HCT116 (cell line): ENCODE results near the gene SLC22A23. TPM values are rescaled to one million over a fixed set of nuclear protein-coding genes. Genes with fewer than 3 reads are reported as not detected.

Source experiments
- ATAC-seq: fragments of 200-7000 bp; cut with Tn5 transposase; 2 replicates; pipeline ENCODE4 v1.9.1; 2020; ENCODE audit warnings: mild to moderate bottlenecking, moderate library complexity
- BruUV-seq: library from RNA; stranded (reverse); fragments of 400-500 nt; replicated peaks from 2 replicates; lab custom pipeline; 2021; lab: Mats Ljungman, UMichigan
- CTCF ChIA-PET: fragments of 300-600 bp; sonication (Branson Sonifier 250); formaldehyde crosslinking; loops from one replicate; lab custom pipeline; 2021; ENCODE audit warnings: antibody characterized with exemption; lab: Charles Lee
- POLR2A ChIA-PET: fragments of 300-600, 350-600 bp; sonication (Branson Sonifier 250); formaldehyde crosslinking; loops from one replicate; lab custom pipeline; 2021; ENCODE audit warnings: antibody characterized with exemption; lab: Charles Lee
- RAD21 ChIA-PET, 2 experiments: fragments of 300-600 bp; sonication (Branson Sonifier 250); formaldehyde crosslinking; loops; one replicate each; lab custom pipeline; 2023; ENCODE audit warnings: low total read pairs in 2 of 2; ENCODE audit not compliant: uncharacterized antibody in 2 of 2, unreplicated experiment in 2 of 2, low non-redundant PET in 1 of 2; lab: Charles Lee
- DNase-seq: peaks from one replicate; pipeline ENCODE4 v3.0.0-alpha.2; 2010; ENCODE audit warnings: low read depth, low spot score
- H2AFZ ChIP-seq: fragments of 200-600 bp; shearing (Covaris generic), sonication (generic); 2 replicates; pipeline ENCODE4 v1.6.1; 2017; ENCODE audit warnings: low read depth, mixed run types, mixed read lengths, antibody characterized with exemption, low read length; ENCODE audit not compliant: poor library complexity, severe bottlenecking
- H3K27ac ChIP-seq: 2 replicates; pipeline ENCODE4 v1.5.1; 2012; ENCODE audit warnings: low read depth, low read length
- H3K27me3 ChIP-seq: fragments of 200-600 bp; sonication (generic); 2 replicates; pipeline ENCODE4 v1.6.1; 2016; ENCODE audit warnings: mixed run types, low read length, mixed read lengths; ENCODE audit not compliant: insufficient read depth
- H3K36me3 ChIP-seq, 2 experiments: fragments of 200-500 bp in 1 of 2; fragments of 200-600 bp in 1 of 2; sonication (Bioruptor generic) in 1 of 2; sonication (generic) in 1 of 2; 2 replicates each; pipeline versions ENCODE4 v1.5.1 to v1.6.1; 2014 to 2016; ENCODE audit warnings: low read length in 2 of 2, inconsistent platforms in 1 of 2, mixed read lengths in 1 of 2, mixed run types in 1 of 2; ENCODE audit not compliant: insufficient read depth in 2 of 2, control insufficient read depth in 1 of 2
- H3K4me1 ChIP-seq, 2 experiments: fragments of 200-600 bp in 1 of 2; sonication (generic) in 1 of 2; 2 replicates each; pipeline versions ENCODE4 v1.5.1 to v1.6.1; 2012 to 2017; ENCODE audit warnings: low read length in 2 of 2, inconsistent platforms in 1 of 2, mild to moderate bottlenecking in 1 of 2, mixed read lengths in 1 of 2, mixed run types in 1 of 2, moderate library complexity in 1 of 2; ENCODE audit not compliant: insufficient read depth in 2 of 2, control insufficient read depth in 1 of 2
- H3K4me2 ChIP-seq: fragments of 200-600 bp; sonication (generic); 2 replicates; pipeline ENCODE4 v1.6.1; 2017; ENCODE audit warnings: mixed run types, low read length, mixed read lengths
- H3K4me3 ChIP-seq, 2 experiments: fragments of 200-600 bp in 1 of 2; sonication (generic) in 1 of 2; replicated peaks in 1 of 2; 2 replicates each; pipeline ENCODE4 v1.5.1; 2011 to 2016; ENCODE audit warnings: low read length in 2 of 2, control low read depth in 1 of 2, low read depth in 1 of 2, mild to moderate bottlenecking in 1 of 2, mixed read lengths in 1 of 2, mixed run types in 1 of 2
- H3K79me2 ChIP-seq: fragments of 200-600 bp; sonication (generic); 2 replicates; pipeline ENCODE4 v1.6.1; 2017; ENCODE audit warnings: mild to moderate bottlenecking, mixed run types, low read length, moderate library complexity, mixed read lengths; ENCODE audit not compliant: insufficient read depth
- H3K9ac ChIP-seq: fragments of 200-600 bp; sonication (generic); 2 replicates; pipeline ENCODE4 v1.6.1; 2016; ENCODE audit warnings: low read length, mixed read lengths
- H3K9me2 ChIP-seq: fragments of 200-600 bp; sonication (generic), shearing (Covaris generic); 2 replicates; pipeline ENCODE4 v1.6.1; 2017; ENCODE audit warnings: mixed run types, mild to moderate bottlenecking, moderate library complexity; ENCODE audit not compliant: insufficient read depth
- H3K9me3 ChIP-seq, 2 experiments: fragments of 200-500 bp in 1 of 2; fragments of 200-600 bp in 1 of 2; sonication (Bioruptor generic) in 1 of 2; sonication (generic) in 1 of 2; 2 replicates each; pipeline ENCODE4 v1.6.1; 2014 to 2017; ENCODE audit warnings: low read length in 2 of 2, mixed read lengths in 2 of 2, inconsistent platforms in 1 of 2, low read depth in 1 of 2, mild to moderate bottlenecking in 1 of 2, mixed run types in 1 of 2, moderate library complexity in 1 of 2; ENCODE audit not compliant: control insufficient read depth in 1 of 2, insufficient read depth in 1 of 2
- H4K20me1 ChIP-seq: fragments of 200-600 bp; sonication (generic), shearing (Covaris generic); 2 replicates; pipeline ENCODE4 v1.6.1; 2017; ENCODE audit warnings: mixed run types, mild to moderate bottlenecking, moderate library complexity; ENCODE audit not compliant: insufficient read depth
- ATF3 ChIP-seq: IDR thresholded peaks from 2 replicates; pipeline ENCODE4 v1.6.1; 2012
- CBX3 ChIP-seq: IDR thresholded peaks from 2 replicates; pipeline ENCODE4 v1.6.1; 2012; ENCODE audit warnings: low read depth
- CEBPB ChIP-seq: IDR thresholded peaks from 2 replicates; pipeline ENCODE4 v1.6.1; 2012; ENCODE audit warnings: low read depth
- EGR1 ChIP-seq: IDR thresholded peaks from 2 replicates; pipeline ENCODE4 v1.6.1; 2012; ENCODE audit warnings: low read depth
- ELF1 ChIP-seq: IDR thresholded peaks from 2 replicates; pipeline ENCODE4 v1.6.1; 2012; ENCODE audit warnings: low read depth, borderline replicate concordance
- EZH2phosphoT487 ChIP-seq: fragments of 200-600 bp; IDR thresholded peaks from 2 replicates; pipeline ENCODE4 v1.6.1; 2018; ENCODE audit warnings: antibody characterized with exemption, borderline replicate concordance
- FOSL1 ChIP-seq: IDR thresholded peaks from 2 replicates; pipeline ENCODE4 v1.6.1; 2012; ENCODE audit warnings: low read depth
- JUND ChIP-seq: IDR thresholded peaks from 2 replicates; pipeline ENCODE4 v1.6.1; 2012
- POLR2A ChIP-seq: IDR thresholded peaks from 2 replicates; pipeline ENCODE4 v1.7.0; 2011; ENCODE audit warnings: borderline replicate concordance; ENCODE audit not compliant: insufficient read depth, insufficient read length; ENCODE audit errors: extremely low read depth
- POLR2AphosphoS5 ChIP-seq: IDR thresholded peaks from 2 replicates; pipeline ENCODE4 v1.6.1; 2011; ENCODE audit warnings: mild to moderate bottlenecking, low read depth, low read length, moderate library complexity
- RAD21 ChIP-seq: IDR thresholded peaks from 2 replicates; pipeline ENCODE4 v1.6.1; 2012; ENCODE audit warnings: low read depth, mild to moderate bottlenecking
- SIN3A ChIP-seq: IDR thresholded peaks from 2 replicates; pipeline ENCODE4 v1.6.1; 2012; ENCODE audit warnings: low read depth
- SP1 ChIP-seq: IDR thresholded peaks from 2 replicates; pipeline ENCODE4 v1.6.1; 2012; ENCODE audit warnings: low read depth
- YY1 ChIP-seq: IDR thresholded peaks from 2 replicates; pipeline ENCODE4 v1.6.1; 2011; ENCODE audit warnings: low read length, low read depth, moderate library complexity, mild to moderate bottlenecking; ENCODE audit not compliant: insufficient replicate concordance; ENCODE audit errors: extremely low read depth
- ZBTB33 ChIP-seq: IDR thresholded peaks from 2 replicates; pipeline ENCODE4 v1.6.1; 2011; ENCODE audit warnings: mild to moderate bottlenecking, low read length, moderate library complexity; ENCODE audit not compliant: insufficient replicate concordance; ENCODE audit errors: extremely low read depth
- ZFX ChIP-seq: fragments of 450-650 bp; IDR thresholded peaks from 2 replicates; pipeline ENCODE4 v1.6.1; 2017
- ZNF274 ChIP-seq: fragments of 200-500 bp; sonication (Bioruptor generic); IDR thresholded peaks from 2 replicates; pipeline ENCODE4 v1.6.1; 2014; ENCODE audit warnings: mild to moderate bottlenecking, low read depth, low read length, inconsistent platforms
- intact Hi-C: fragments of 100-400 bp; cut with micrococcal nuclease; formaldehyde crosslinking; loops from 2 replicates; pipeline ENCODE4 v1.10.0; 2022
- total RNA-seq: library from RNA; stranded (reverse); gene quantifications from one replicate; pipeline ENCODE4 v1.2.1, GENCODE V29; 2021; ENCODE audit not compliant: unreplicated experiment
- TF ChIP-seq, protein P1 (sequence below), 3 experiments: fragments of 200-600 bp in 1 of 3; sonication (generic) in 1 of 3; IDR thresholded peaks in 2 of 3; conservative IDR thresholded peaks in 1 of 3; 2 replicates each; pipeline ENCODE4 v1.5.1; 2012 to 2017; ENCODE audit warnings: low read depth in 2 of 3, low read length in 2 of 3, antibody characterized with exemption in 1 of 3, borderline replicate concordance in 1 of 3, control low read depth in 1 of 3, mild to moderate bottlenecking in 1 of 3, mixed read lengths in 1 of 3, mixed run types in 1 of 3, moderate library complexity in 1 of 3; ENCODE audit not compliant: insufficient read depth in 1 of 3
- TF ChIP-seq, protein P2 (sequence below): IDR thresholded peaks from 2 replicates; pipeline ENCODE4 v1.6.1; 2012; ENCODE audit warnings: low read depth

Gene SLC22A23
- total RNA-seq, 1 experiment from 2014 or later = 11.5 TPM

GRCh38 chr6:3258720-3259490 lies 197.9 kb downstream of the SLC22A23 start, which contains the start of gene PSMG4:
PSMG4 (plus strand) TSS chr6:3258947; CDS start chr6:3259023, 76 bp downstream.
- no peak within 1 kb of the TSS for H2AFZ ChIP-seq
- ATAC-seq = peak; percentile 88
- POLR2A ChIA-PET = interaction anchor here (1.2 kb wide), 1 partner anchor 19 kb away, joined by 3 read pairs; no protein-coding TSS in a partner anchor
- TF ChIP-seq SIN3A (peak; percentile 66; the same call in 1 of the 2 replicates), CEBPB (no peak), JUND (no peak), YY1 (peak; percentile 83), FOSL1 (no peak), EZH2phosphoT487 (no peak), ZNF274 (no peak), ATF3 (no peak), EGR1 (no peak), POLR2A (peak; percentile 41), SP1 (peak; percentile 85), ZFX (peak; percentile 94), RAD21 (no peak), POLR2AphosphoS5 (peak; percentile 88), ZBTB33 (no peak), ELF1 (no peak), CBX3 (no peak)
- TF ChIP-seq, protein P1, sequence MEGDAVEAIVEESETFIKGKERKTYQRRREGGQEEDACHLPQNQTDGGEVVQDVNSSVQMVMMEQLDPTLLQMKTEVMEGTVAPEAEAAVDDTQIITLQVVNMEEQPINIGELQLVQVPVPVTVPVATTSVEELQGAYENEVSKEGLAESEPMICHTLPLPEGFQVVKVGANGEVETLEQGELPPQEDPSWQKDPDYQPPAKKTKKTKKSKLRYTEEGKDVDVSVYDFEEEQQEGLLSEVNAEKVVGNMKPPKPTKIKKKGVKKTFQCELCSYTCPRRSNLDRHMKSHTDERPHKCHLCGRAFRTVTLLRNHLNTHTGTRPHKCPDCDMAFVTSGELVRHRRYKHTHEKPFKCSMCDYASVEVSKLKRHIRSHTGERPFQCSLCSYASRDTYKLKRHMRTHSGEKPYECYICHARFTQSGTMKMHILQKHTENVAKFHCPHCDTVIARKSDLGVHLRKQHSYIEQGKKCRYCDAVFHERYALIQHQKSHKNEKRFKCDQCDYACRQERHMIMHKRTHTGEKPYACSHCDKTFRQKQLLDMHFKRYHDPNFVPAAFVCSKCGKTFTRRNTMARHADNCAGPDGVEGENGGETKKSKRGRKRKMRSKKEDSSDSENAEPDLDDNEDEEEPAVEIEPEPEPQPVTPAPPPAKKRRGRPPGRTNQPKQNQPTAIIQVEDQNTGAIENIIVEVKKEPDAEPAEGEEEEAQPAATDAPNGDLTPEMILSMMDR (IDR thresholded peaks at IDR 0.05 in 2 of 3, conservative IDR thresholded peaks at IDR 0.05 in 1 of 3; ENCODE audit: borderline replicate concordance in 1 of 3, insufficient read depth in 1 of 3, low read depth in 2 of 3, low read length in 2 of 3) = no peak
- TF ChIP-seq, protein P2, sequence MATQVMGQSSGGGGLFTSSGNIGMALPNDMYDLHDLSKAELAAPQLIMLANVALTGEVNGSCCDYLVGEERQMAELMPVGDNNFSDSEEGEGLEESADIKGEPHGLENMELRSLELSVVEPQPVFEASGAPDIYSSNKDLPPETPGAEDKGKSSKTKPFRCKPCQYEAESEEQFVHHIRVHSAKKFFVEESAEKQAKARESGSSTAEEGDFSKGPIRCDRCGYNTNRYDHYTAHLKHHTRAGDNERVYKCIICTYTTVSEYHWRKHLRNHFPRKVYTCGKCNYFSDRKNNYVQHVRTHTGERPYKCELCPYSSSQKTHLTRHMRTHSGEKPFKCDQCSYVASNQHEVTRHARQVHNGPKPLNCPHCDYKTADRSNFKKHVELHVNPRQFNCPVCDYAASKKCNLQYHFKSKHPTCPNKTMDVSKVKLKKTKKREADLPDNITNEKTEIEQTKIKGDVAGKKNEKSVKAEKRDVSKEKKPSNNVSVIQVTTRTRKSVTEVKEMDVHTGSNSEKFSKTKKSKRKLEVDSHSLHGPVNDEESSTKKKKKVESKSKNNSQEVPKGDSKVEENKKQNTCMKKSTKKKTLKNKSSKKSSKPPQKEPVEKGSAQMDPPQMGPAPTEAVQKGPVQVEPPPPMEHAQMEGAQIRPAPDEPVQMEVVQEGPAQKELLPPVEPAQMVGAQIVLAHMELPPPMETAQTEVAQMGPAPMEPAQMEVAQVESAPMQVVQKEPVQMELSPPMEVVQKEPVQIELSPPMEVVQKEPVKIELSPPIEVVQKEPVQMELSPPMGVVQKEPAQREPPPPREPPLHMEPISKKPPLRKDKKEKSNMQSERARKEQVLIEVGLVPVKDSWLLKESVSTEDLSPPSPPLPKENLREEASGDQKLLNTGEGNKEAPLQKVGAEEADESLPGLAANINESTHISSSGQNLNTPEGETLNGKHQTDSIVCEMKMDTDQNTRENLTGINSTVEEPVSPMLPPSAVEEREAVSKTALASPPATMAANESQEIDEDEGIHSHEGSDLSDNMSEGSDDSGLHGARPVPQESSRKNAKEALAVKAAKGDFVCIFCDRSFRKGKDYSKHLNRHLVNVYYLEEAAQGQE = no peak

More at GRCh38 chr6:3258720-3259490, 197.9 kb downstream of the SLC22A23 start, which contains the start of gene PSMG4:
- intact Hi-C loops = loop anchor here (2.0 kb wide), 1 partner anchor 132 kb away; no protein-coding TSS in a partner anchor
- ChIA-PET RAD21 (no interaction called here), CTCF (no interaction called here)
- peaks cover 9 to 18% of the 10 kb centered on the region in 2 experiments; a peak in 3 of 4 replicates for H3K4me1 ChIP-seq
- H3K36me3 ChIP-seq = peaks cover 6 to 17% of the 10 kb centered on the region in 2 experiments; a peak in 3 of 4 replicates
- H3K27ac ChIP-seq = peak within 1 kb of the TSS; percentile 76
- H3K9ac ChIP-seq = peak within 1 kb of the TSS; percentile 92
- peak; percentile 75 for DNase-seq
- H3K27me3 ChIP-seq = no peaks in the 10 kb centered on the region
- H3K9me3 ChIP-seq = no peaks in the 10 kb centered on the region
- H3K79me2 ChIP-seq = peaks cover 52% of the 10 kb centered on the region
- H3K9me2 ChIP-seq = no peaks in the 10 kb centered on the region
- H3K4me2 ChIP-seq = peak within 1 kb of the TSS; percentile 76
- BruUV-seq = no TSS peak
- peak within 1 kb of the TSS; percentile 74 for H3K4me3 ChIP-seq
- H4K20me1 ChIP-seq = no peaks in the 10 kb centered on the region
